ENCODE data around the gene XRCC6.
A peak's percentile ranks its signal among the peaks of the same experiment; 100 is the strongest.
"Not testable (repeated sequence)": the region's sequence is repeated elsewhere in the genome, so short reads cannot be mapped to it uniquely, and the experiment has no call there.

The XRCC6 gene

GRCh38 chr22:41686890-41687289 is 65.8 kb downstream of the XRCC6 start:
- not testable (repeated sequence) for DNase-seq (ENCODE audit: low read depth in 3 of 3)

DNA sequence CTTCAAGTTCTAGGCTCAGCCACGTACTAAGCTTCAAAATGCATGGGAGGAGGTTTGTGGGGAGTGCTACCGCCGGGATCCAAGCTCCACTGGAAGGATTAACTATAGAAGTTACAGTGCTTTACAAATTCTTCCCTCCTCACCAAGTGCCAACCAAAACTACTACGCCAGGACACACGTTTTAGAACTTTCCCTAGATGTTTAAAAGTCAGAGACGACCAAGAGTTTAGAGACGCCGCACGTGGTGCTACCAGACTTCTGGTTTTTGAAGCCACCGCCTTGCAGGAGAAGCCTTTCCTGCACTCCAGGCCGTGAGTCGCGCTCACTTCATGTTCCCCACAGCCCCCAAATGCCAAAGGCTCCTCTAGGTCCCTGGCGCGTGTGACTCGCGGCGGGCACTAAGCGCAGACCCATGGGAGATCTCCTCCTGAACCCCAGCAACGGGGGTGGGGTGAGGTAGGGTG is 66.8 kb downstream of the XRCC6 start:
- no peak for DNase-seq (ENCODE audit: low read depth in 3 of 3)

DNA sequence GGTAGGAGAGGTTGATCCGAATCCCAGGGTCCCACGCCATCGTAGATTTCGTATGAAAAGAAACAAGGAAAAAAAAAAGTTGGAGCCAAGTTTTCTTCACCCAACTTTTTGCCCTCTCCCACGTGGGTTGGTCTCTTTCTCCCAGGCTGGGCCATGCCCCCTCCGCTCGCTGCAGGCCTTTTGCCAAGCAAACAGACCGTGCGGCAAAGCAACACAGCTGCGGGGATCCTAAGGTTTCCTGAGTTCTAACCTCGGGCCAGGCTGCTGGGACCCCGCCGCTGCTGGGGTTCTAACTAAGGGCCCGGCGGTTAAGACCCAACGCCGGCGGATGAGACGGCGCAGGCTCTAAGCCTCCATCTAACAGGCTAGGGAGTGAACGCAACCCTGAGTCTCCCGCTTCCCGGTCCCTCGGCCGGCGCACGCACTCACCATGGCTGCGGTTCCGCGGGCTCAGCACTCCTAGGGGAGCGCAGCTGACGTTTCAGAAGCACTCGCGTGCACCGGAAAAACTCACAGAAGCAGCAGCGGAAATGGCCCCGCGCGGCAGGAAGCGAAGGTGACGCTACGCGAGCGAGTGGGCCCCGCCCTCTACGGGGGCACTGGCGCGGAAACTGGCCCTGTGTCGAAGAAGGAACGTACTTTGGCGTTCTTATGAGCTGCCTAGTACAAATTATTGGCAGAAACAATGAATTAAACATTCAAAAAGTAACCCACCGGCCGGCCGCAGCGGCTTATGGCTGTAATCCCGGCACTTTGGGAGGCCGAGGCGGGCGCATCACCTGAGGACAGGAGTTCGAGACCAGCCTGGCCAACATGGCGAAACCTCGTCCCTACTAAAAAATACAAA is 67.5 kb downstream of the XRCC6 start, which contains the start of gene SNU13:
Gene SNU13, minus strand, starts transcription at position 503 of the 847 bp plus-strand sequence. Its CDS starts 71 bp downstream, at position 432.
- peak; percentile 87 to 93 (median 87) for DNase-seq (ENCODE audit: low read depth in 3 of 3)

- DNase-seq (ENCODE audit: low read depth in 3 of 3): no peak
Measured at GRCh38 chr22:41690476-41690875, 69.4 kb downstream of the XRCC6 start.

DNA sequence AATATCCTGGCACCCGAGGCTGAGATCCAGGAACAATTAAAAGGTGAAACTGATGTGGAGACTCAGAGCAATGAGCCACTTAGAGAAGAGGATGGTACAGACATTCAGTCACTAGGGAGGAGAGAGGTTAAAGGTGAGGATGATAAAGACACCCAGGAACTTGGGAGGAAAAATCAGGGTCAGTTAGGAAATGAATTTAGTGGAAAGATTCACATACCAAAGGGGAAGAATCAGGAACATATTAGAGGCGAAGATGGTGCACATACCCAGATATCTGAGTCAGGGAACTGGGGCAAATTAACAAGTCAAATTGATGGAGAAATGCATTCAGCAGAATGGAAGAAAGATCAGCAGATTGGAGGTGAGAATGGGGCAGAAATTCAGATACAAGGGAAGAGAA is 74.1 kb downstream of the XRCC6 start:
- no peak for DNase-seq (ENCODE audit: low read depth in 3 of 3)

DNA sequence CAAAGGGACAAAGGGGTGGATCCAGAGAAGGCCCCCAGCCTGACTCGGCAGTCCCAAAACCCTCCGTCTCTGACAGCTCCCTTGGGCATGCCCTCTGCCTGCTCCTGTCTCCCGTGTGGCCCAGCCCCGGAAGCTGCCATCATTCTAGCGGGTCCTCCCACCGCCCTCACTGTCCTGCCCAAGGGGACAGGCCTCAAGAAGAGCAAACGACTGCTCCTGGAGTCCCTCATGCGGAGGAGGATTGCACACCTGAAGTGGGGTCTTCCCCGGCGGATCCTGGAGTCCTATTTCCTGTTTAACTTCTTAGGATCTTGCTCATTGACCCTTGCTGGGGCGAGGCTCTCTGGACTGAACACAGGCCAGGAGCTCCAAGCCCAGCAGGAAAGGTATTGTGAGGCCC is 75.6 kb downstream of the XRCC6 start:
- DNase-seq (ENCODE audit: low read depth in 3 of 3): no peak

- DNase-seq (ENCODE audit: low read depth in 3 of 3): peak; percentile 90 to 94 (median 92)
Measured at GRCh38 chr22:41697126-41697775, 76.2 kb downstream of the XRCC6 start.

DNA sequence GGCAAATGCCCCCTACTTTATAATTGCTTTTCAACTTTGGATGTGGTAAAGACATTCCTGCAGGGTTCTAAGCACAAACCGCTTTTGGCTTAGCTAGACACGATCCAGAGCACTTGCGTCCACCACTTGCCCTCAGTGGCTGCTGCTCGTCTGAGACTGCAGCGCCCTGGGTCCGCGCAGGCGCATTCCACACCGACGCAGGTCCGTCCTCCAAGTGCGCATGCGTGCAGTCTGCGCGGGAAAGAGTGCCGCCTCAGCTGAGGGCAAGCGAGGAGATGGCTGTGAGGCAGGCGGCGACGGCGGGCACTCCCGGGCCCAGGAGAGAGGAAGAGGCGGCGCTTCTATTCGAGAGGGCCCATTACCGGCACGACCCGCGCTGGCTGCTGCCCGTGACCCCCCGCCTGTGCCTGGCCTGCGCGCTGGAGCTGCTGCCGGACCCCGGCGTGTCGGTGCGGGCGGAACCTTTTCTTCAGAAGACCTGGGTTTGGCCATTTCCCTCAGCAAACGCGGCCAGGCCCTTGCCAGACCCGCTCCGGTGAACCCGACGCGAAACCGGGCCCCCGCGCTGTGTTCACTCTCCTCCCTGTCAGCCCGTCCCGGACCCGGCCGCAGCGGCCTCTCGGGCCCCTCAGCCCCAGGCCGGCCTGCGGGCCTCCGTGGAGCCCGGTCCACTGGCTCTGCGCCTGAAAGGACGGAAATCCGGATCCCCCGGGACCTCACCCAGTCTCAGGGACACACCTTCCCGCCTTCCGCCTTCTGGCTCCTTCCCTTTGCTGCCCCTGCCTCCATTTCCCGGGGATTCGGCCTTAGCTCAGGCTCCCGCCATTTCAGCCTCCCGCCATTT is 78.4 kb downstream of the XRCC6 start, which contains the start of gene MEI1:
Gene MEI1, plus strand, starts transcription at position 240 of the 844 bp plus-strand sequence. Its CDS starts 36 bp downstream, at position 276.
- peak; percentile 82 to 93 (median 90) for DNase-seq (ENCODE audit: low read depth in 3 of 3)

DNA sequence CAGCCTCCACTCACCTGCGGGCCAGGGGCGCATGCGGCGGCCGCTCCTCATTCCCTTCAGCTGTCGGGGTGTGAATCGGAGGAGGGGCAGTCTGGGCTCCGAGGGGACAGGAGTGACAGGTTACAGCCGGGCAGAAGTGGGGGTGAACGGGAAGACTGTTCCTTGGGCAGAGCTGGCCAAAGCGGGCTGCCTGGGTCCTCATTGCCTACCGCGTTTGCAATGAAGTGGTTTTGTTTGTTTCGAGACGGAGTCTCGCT is 78.9 kb downstream of the XRCC6 start:
- DNase-seq (ENCODE audit: low read depth in 3 of 3): no peak

DNA sequence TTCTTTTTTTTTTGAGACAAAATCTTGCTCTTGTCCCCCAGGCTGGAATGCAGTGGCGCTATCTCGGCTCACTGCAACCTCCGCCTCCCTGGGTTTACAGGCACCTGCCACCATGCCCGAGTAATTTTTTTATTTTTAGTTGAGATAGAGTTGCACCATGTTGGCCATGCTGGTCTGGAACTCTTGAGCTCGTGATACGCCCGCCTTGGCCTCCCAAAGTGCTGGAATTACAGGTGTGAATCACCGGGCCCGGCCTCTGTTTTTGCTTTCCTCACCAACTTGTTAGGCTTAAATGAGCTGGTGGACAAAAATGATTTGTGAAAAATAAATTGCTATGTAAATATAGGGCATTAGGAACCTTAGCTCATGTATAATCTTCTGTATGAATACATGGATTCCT is 81.7 kb downstream of the XRCC6 start:
- DNase-seq (ENCODE audit: low read depth in 3 of 3): no peak

- no peak for DNase-seq (ENCODE audit: low read depth in 3 of 3)
Measured at GRCh38 chr22:41709341-41709740, 88.2 kb downstream of the XRCC6 start.

DNA sequence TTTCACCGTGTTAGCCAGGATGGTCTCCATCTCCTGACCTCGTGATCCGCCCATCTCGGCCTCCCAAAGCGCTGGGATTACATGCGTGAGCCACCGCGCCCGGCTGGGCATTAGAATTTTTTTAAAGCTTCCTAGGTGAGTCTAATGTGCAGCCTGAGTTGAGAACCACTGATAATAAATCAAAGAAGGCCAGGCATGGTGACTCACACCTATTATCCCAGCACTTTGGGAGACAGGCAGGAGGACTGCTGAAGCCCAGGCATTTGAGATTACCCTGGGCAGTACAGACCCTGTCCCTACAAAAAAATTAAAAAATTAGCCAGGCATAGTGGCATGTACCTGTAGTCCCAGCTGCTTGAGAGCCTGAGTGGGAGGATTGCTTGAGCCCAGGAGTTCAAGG is 91.9 kb downstream of the XRCC6 start:
- no peak for DNase-seq (ENCODE audit: low read depth in 3 of 3)

Measured in stimulated activated CD4-positive, alpha-beta T cell treated with anti-CD3 and anti-CD28 coated beads, TNF-alpha, amount 100 ng/mL, for 24 hours (primary cell).